ENCODE measurements around the gene ZNF263.

The ZNF263 gene

GRCh38 chr16:3282730-3283542 is at the start of gene ZNF263:
TSS of gene ZNF263 (plus strand) at chr16:3283491. CDS start at chr16:3283819, 328 bp downstream.
- peak; percentile 98 for DNase-seq

- DNase-seq = no peak
These were observed 48.8 kb upstream of the ZNF263 start for GRCh38 chr16:3234543-3234856.

DNA sequence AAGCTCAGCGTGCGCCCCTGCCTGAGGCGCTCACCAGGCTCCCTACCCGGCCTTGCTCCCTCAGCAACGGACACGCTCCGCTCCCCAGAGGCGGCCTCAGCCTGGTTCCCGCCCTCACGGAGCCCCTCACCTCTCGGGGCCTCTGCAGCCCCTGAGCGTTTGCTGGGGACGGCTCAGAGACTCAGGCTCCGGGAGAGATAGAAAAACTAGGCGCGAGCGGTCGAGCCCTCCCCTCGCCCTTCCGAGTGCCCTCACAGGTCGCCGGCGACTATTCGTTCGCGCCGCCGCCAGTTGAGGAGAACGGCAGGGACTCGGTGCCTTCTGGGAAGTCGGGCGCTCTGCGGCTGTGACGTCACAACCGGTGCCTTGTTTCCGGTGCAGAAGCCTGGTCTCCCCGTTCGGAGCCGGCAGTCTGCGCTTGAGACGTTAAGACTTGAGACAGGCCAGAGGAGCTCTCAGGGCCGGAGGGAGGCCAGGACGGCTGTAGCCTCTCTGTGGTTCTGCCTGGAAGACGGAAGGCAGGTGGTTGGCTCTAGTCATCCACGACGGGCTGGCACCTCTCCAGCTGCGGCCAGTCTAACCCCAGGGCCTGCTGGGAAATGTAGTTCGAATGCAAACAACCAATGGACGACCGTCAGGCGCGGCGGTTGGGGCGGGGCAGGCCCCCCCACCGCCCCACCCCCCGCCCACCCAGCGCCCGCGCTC is 48.3 kb upstream of the ZNF263 start, which contains the start of gene ZNF200:
TSS of gene ZNF200 (minus strand) at position 302 of the 705 bp plus-strand sequence. CDS start 1,403 bp downstream, outside the sequence.
- DNase-seq = peak; percentile 97

DNA sequence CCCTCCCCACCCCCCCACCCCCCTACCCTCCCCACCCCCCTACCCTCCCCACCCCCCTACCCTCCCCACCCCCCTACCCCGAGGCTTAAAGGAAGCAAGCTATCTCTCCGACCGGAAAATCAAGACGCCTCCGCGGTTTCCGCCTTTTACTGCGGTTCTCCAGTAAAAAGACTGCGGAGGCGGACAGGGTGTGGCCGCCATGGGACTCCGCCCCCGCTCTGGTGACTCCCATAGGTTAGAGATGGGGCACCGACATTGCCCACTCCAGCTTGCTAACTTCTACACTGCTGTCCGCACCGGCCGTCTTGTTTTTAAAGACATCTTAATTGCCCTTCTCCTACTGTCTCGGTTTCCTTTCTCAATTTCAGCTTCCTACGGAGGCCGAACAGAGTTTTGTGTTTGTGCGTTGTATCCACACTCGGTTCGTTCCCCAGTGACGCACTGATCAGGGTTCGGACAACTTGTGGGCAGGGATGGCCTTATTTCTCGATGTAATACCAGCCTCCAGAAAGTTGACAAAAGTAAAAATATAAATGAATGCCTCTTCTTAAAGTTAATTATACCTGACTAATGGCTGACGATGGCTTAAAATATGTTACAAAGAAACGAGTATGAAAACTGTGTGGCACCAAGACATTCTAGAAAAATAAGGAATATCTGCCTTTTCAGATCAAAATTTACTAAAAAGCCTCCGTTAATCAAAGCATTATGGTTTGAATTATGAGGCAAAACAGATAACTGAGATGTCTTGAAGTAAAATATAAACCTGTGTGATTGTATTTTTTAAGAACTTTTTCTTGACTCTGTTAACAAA is 47.2 kb upstream of the ZNF263 start:
- DNase-seq = no peak

GRCh38 chr16:3241761-3242160 is 41.5 kb upstream of the ZNF263 start:
- no peak for DNase-seq

DNA sequence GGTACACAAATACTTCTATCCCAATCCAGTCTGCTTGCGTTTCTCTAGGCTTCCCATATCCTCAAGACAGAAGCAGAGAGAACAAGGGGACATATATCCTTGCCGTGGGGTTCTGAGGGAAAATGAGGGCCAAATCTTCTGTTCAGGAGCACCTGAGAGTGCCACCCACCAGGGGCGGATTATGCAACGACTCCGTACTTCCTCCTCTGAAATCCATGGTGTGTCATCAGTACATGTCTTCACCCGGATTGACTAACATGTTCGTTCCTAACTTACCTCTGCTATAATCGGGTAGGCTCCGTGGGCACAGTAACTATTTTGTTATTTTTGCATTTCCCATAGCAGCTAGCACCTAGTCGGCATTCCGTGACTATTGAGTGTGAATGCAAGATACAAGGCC is 40.6 kb upstream of the ZNF263 start:
- no peak for DNase-seq

DNA sequence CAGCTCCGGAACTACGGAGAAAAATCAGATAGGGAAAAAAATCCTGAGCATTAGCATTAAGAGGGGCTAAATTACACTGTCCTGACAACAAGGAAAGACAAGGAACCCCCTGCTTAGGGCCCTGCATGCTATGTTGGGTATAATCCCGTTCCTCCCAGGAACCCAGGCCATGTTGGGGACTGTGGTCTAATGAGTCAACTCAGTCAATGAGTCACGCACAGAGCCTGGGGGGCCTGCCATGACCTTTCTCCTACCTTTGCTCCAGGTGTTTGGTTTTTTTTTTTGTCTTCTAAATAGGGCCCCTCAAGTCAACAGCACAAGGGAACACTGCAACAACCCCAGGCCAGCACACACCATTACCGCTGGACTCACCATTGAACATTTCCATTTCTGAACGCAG is 39.4 kb upstream of the ZNF263 start:
- DNase-seq = no peak

- DNase-seq = no peak
These were observed 37.3 kb upstream of the ZNF263 start for GRCh38 chr16:3246002-3246401.

- no peak for DNase-seq
These were observed 36.4 kb upstream of the ZNF263 start for GRCh38 chr16:3246876-3247275.

GRCh38 chr16:3248596-3248995 is 34.7 kb upstream of the ZNF263 start:
- DNase-seq = no peak

- DNase-seq = no peak
These were observed 34.3 kb upstream of the ZNF263 start for GRCh38 chr16:3249020-3249419.

- DNase-seq = no peak
These were observed 33.8 kb upstream of the ZNF263 start for GRCh38 chr16:3249451-3249850.

DNA sequence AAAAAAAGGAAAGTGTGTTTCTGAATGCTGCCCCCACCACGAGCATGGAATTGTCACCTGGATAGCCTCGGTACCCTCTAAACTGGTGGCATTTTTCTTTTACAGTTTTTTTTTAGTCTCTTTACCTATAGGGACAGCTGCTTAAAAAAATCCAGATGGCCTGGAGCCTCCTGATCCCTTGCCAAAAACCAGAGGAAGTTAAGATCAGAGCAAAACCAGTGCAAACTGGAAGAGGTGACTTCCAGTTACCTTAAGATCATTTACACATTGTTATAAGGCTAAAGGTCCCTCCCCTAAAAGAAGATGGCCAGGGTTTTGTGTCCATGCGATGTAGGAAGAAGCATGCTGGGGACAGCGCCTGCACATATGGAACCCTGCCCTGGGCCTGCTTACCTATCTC is 30.3 kb upstream of the ZNF263 start:
- DNase-seq = no peak

DNA sequence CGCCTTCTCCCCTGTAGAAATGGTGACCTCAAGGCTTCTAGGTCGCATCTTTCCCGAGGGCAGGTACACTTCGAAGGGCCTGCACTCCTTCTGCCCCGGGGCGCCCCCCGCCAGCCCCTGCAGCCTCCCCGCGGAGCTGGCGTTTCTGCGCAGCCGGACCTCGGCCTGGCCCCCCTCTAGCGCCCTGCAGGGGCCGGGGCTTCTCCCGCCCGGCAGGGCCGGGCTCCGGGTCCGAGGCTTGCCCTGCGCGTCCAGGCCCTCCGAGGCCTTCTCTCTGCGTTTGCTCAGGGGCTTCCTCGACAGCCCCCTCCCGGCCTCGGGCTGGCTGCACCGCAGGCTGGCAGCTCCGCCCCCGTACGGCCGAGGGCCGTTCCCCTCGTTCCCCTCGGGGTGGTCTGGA is 29.0 kb upstream of the ZNF263 start:
- DNase-seq = no peak

GRCh38 chr16:3256146-3256865 is 27.0 kb upstream of the ZNF263 start, which contains the start of gene MEFV:
TSS of gene MEFV (minus strand) at chr16:3256633. CDS start at chr16:3256587, 46 bp downstream.
- no peak for DNase-seq

DNA sequence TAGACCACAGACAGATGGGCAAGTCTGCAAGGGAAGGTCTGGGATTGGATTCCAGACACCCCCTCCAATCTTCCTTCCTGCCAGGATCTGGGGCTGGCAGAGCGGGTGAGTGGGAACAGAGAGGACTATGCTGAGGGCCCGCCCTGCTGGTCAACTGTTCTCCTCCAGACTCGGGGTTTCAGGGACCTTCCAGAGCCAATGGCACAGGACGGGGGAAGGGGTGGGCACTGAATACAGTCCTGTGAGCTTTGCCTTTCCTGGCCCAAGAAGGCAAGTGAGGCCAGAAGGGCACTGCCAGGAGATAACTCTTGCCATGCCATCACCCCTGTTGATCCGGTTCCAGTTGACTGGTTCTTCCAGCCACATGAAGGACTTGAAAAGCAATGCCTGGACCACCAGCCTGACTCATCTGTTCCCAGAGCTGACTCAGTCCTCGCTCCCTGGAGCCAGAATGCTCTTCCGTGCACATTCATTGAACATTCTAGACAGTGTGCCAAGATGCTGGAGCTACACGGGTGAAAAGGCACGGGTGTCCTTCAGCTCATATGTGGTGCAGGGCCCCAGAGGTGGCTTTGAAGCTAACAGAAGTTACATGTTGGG is 26.3 kb upstream of the ZNF263 start:
- DNase-seq = no peak

GRCh38 chr16:3259836-3260235 is 23.5 kb upstream of the ZNF263 start:
- DNase-seq = no peak

DNA sequence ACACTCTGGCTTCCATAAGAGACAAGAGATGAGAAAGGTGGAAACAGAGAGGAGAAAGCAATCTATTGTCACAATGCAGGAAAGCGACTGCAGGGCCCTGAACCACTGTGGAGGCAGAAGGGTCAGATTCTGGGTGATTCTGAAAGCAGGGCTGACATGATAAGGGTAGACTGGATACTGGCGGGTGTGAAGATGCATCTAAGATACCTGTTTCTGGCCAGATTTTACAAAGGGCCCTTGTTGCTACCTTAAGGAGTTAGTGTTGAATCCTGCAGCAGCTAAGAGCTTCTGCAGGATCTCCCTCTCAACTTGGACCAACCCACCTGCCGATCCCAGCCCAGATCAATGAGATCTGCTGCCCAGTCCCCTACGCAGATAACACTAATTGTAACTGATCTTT is 20.8 kb upstream of the ZNF263 start:
- DNase-seq = no peak

DNA sequence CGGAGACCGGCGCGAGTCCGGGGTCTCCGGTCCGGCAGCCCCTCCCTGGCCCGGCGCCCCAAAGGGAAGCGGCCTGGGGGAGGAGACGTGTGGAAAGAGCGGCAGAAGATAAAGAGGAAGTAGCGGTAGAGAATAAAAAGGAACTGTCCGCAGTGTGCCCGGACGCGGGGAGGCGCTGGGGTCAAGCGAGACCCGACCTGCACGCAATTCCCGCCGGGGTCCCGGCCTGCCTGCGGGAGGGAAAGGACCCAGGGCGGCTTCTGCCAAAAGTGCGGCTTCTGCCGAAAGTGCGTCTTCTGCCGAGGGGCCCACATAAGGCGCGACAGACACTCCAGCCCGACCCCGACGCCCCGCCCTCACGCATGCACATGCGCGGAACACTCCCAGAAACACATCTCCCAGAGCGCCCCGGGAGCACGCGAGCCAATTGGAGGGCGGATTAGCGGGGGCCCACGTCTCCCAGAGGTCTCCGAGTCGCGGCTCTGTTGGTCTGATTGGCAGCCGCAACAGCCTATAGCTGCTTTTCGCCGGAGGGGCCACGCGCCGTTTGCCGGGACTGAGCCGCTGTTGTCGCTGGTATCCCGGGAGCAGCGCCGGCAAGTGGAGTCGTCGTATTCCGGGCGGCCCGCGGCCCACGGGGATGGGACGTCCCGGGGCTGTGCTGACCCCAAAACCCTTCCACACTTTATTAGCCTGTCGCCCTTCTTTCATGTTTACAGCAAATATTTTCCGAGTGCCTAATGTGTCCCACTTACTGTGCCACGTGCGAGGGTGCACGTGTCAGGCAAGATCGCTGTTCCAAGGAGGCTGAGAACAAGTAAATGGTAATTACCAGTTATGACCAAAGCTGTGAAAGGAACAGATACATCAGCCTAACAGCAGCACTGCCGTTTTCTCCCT is 18.9 kb upstream of the ZNF263 start:
- peak; percentile 99 for DNase-seq

DNA sequence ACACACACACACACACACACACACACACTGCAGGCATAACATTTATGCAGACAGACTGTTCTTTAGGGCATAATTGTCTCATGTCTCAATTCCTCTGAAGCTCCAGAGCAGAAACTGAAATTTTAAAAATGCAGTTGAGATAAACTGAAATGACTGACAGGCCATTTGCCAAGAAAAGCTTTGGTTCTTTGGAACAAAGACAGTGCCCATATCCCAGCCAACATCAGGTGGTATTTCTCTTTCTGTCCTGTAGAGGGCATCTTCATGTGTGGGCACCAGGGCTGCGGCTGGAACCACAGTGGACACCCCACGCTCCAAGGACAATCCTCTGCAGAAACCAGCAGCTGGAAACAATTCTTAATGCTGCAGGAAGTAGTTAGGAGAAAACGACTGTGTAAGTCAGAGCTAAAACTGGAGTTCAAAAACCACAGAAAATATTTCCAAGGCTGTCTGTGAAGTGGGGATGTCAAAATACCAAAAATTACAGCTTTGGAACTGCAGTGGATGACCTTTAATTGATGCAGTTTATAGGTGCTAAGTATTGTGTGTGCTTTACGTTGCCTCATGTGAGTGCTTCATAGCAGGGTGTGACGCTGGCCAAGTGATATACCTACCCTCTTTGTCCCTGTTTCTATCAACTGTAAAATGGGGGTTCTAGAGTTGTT is 16.3 kb upstream of the ZNF263 start:
- DNase-seq = no peak

GRCh38 chr16:3268294-3268693 is 15.0 kb upstream of the ZNF263 start:
- DNase-seq = no peak
